ENCODE data around the gene CD69.

Gene CD69

DNA sequence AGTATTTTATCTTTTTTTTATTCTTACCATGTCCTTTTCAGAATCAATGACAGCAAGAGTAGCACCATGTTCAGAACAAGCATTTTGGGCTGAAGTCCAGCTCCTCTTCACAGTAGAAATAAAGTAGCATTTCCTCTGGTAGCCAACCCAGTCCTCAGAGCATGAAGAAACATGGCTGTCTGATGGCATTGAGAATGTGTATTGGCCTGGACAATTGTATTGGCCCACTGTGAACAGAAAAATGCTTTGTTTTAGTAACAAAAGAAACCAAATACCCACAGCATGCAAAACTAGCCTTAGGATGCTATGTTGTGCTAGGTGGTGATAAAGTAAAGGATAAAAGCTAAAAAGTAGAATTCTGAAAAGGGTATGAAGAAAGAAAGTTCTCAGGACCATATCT is 5.7 kb downstream of the CD69 start:
- H3K4me3 ChIP-seq (ENCODE audit: low read depth, low read length) = no peak overlapping the region
- no peak for TF ChIP-seq CTCF (IDR thresholded peaks at IDR 0.05; ENCODE audit: borderline replicate concordance, insufficient read depth, low read depth, low read length)

DNA sequence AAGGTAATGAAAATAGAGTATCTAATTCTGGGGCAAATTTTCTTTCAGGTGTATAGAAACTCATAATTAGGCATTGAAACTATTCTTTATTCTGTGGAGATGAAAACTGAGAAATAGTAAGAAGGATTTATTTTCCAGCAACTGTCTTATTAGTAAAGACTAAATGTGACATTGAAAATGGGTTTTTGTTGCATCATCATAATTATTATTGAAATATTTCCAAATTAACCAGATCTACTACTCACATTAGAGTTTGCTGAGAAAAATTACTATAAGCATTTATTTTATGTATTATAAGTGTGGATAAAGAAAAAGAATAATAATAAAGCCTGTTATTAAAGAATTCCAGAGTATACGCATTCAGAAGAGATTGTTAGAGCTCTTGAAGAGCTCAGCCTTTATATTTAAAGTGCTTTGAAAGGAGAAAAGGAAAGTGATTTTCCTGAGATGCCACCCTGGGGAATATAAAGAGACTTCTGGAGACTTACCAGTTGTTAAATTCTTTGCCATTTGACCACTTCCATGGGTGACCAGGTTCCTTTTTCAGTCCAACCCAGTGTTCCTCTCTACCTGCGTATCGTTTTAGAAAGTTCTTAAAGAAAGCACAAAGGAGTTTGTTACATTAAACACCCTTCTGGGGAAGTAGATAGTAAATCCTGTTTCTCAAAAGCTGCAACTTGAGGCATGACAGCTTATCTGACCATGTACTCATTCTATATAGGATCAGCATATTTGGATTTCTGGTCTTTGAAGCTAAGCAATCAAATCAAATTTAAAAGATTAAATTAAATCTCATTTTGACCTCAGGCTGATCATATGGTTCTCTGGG is 6.4 kb downstream of the CD69 start:
- no peak overlapping the region for H3K4me3 ChIP-seq (ENCODE audit: low read depth, low read length)
- no peak for TF ChIP-seq CTCF (IDR thresholded peaks at IDR 0.05; ENCODE audit: borderline replicate concordance, insufficient read depth, low read depth, low read length)

DNA sequence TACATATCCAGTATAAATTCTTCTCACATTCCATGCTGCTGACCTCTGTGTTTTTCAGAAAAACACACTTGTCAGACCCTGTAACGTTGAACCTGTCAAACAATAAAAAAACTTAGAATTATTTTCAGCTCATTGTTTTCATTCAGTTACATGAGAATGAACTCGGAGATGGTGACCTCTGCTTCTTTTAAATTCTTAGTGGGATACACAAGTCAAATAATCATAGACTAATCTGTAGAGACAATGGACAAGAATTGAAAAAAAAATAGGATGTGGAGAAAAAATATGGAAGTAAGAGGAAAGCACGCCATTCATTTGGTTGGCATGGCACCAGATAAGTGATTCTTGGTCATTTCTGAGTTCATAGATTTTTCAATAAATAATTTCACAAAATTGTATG is 7.2 kb downstream of the CD69 start:
- TF ChIP-seq CTCF (IDR thresholded peaks at IDR 0.05; ENCODE audit: borderline replicate concordance, insufficient read depth, low read depth, low read length) = no peak
- no peak overlapping the region for H3K4me3 ChIP-seq (ENCODE audit: low read depth, low read length)

DNA sequence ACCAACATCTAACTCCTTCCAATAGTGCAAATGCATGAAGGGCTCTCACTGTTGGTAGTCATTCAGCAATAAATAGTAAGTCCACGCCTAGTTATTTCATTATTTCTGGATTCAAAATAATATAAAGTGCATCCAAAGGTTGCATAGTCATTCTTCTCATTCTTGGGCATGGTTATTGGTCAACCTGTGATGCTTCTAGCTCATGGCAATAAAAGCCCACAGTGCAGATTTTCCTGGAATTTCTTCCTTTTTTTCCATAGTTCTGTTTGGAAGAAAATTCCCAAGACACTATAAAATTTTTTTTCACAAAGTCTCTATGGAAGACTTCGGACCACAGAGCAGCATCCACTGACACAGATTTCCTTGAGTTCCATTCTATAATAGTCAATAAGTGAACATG is 7.6 kb downstream of the CD69 start:
- no peak for TF ChIP-seq CTCF (IDR thresholded peaks at IDR 0.05; ENCODE audit: borderline replicate concordance, insufficient read depth, low read depth, low read length)
- no peak overlapping the region for H3K4me3 ChIP-seq (ENCODE audit: low read depth, low read length)

- TF ChIP-seq CTCF (IDR thresholded peaks at IDR 0.05; ENCODE audit: borderline replicate concordance, insufficient read depth, low read depth, low read length) = no peak
- H3K4me3 ChIP-seq (ENCODE audit: low read depth, low read length) = no peak overlapping the region
These were observed 8.4 kb downstream of the CD69 start for GRCh38 chr12:9752145-9752933.

DNA sequence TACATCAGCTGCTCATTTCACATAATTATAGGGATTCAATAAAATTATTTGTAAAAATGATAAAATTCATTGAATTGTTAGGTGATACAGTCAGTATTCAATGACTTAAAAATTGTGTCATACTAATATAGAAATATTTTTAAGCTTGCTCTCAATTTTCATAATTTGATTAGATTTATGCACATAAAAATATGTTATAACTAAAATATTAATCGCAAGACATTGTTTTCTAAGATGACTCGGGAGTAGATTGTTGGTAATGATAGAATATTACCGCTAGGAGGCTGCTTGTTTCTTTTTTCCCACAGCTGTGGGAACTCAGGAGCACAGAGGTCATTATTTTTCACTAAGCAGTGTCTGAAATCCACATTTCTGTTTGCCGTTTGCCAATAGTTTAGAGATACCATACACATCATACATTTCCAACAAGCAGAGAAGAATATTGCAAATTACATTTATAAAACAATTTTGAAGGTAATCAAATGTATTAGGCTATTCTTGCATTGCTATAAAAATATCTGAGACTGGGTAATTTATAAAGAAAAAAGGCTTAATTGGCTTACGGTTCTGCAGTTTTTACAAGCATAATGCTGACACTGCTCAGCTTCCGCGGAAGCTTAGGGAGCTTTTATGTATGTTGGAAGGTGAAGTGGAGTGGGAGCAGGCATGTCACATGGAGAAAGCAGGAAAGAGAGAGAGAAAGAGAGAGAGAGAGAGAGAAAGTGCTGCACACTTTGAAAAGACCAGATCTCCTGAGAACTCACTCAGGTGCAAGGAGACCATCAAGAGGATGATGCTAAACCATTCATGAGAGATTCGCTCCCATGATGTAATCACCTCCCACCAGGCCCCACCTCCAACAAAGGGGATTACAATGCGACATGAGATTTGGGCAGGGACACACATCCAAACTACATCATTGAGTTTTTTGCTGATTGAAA is 9.2 kb downstream of the CD69 start:
- no peak overlapping the region for H3K4me3 ChIP-seq (ENCODE audit: low read depth, low read length)
- peak; percentile 40; the same call in 1 of the 2 replicates for TF ChIP-seq CTCF (IDR thresholded peaks at IDR 0.05; ENCODE audit: borderline replicate concordance, insufficient read depth, low read depth, low read length)
